Brain pericyte (primary cell): ENCODE data around the gene KCNMA1.

Experiments used
- DNase-seq: peaks from one replicate; pipeline ENCODE4 v3.0.0-alpha.2; 2012; ENCODE audit warnings: low read depth, low spot score

KCNMA1 gene

DNA sequence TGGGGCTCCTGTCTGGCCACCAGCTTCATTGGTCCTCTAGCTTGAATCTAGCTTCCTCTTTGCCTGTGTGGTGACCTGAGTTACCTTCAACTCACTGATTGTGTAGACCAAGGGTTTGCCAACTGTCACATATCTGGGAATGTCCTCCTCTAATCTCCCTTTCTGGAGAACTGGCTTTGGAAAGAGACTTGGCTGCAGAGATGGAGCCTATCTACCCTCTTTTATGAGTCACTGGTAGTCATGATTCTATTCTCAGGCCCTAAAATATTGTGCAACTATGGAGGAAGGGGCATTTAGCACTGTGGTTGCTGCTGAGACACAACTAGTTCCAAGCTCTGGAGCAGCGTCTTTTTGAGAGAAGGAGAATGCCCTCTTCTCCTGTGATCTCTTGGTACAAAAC is 691.3 kb downstream of the KCNMA1 start:
- DNase-seq, result no peak

DNA sequence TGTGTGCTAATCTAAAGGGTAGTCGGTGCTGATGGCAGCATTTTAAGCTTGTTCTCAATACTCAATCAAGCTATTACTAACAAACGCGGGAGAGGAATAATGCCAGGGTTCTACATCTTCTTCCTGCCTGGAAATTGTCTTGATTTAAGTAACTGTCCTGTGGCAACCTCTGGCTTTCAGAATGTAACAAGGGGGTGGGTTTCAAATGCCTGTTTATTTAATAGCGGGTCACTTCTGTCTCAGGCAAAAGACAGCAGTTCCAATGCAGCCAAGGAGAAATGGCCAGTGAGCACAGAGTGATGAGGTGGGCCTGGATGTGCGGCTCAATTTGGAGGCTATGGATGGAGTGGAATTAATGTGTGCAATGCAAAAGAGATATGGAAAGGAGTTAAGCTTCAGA is 692.4 kb downstream of the KCNMA1 start:
- no peak for DNase-seq

- no peak for DNase-seq
Observed at GRCh38 chr10:76944640-76945039, 693.0 kb downstream of the KCNMA1 start.

- no peak for DNase-seq
Observed at GRCh38 chr10:76942628-76943416, 694.8 kb downstream of the KCNMA1 start.

DNA sequence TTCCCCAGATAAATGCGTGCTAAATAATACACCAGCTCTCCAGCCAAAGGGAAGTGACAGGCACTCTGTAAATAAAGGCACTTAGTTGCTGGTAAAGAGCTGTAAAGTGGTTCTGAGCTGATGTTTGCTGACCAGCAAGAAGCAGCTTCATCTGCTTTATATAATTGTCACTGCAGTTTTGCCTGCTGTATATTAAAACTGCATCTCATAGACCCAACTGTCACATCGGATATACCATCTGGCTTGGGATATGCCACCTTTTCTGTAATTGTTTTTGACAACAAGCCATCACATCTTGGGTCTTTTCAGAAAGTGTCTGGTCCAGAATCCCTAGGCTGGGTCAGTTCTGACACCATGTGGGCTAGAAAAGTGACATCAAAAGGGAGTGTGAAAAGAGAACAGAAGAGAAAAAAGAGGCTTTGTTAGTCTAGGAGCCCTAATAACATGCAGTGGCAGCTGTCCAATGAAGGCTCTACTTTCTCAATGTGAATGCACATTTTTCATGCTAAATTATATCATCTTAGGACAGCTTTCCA is 697.6 kb downstream of the KCNMA1 start:
- DNase-seq, result no peak

DNA sequence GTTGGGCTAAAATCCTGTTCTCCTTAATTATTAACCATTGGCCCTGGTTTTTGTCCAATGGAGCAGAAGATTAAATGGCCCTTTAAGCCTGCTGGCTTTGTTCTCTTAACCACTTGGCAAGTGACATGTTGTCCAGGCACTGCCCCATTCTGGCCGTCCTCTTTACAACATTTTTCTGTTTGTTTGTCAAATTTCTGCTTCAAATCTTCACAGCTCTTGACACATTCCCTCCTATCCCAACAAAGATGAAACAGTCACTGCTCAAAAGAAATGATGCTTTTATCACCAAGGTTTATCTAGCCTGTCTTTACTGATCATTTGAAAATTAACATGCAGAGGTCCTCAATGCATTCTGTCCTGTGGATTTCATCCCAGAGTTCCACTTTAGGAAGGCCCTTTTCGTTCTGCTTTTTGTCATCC is 700.4 kb downstream of the KCNMA1 start:
- DNase-seq, result no peak

- DNase-seq, result no peak
Observed at GRCh38 chr10:76935941-76936613, 701.5 kb downstream of the KCNMA1 start.

DNA sequence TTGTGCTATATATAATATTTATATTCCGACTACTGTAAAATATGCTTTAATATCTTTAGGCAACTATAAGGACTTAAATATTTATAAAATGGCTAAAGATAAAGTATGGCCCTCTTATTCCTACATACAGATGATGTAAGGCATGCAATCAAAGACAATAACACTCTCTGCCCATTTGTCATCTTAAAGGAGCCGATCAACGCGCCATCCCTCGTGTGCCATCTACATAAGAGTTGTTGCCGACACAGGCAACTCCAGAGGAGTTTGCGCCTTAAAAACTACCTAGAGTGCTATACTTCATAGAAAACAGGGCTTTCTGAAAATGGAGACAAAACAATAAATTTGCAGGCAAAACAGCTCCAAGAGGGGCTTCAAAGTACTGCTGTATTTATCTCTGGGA is 709.0 kb downstream of the KCNMA1 start:
- no peak for DNase-seq

DNA sequence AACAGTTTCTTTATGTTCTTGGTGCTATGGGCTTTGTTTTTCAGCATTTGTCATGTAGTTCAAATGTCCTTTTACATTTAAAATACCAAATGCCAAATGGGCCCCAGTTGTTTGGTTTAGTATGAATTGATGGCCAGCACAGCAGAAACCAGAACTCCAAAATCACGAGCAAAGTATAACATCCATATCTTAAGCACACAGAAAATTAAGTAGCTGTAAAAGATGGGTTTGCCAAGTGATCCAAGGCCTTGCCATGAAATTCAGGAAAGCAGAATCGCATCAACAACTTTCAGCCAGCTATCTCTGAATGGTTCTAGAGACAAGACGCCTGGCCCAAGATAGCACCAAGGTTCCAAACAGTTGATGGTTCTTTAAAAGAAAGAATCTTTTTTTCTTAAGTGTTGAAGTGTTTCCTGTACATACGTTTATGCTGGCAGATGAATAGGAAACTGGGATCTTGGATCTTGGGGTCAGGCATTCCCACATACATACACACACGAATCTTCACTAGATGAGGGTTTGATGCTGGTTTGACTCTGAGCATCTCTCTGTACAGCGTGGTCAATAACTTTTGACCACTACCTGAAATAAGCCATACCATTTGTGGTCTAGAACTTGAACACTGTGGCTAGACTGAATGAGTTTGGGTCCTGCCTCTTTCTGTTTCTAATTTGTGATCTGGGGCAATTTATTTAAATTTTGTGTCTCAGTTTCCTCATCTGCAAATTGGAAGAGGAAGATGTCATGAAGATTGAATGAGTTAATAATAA is 711.8 kb downstream of the KCNMA1 start:
- no peak for DNase-seq

DNA sequence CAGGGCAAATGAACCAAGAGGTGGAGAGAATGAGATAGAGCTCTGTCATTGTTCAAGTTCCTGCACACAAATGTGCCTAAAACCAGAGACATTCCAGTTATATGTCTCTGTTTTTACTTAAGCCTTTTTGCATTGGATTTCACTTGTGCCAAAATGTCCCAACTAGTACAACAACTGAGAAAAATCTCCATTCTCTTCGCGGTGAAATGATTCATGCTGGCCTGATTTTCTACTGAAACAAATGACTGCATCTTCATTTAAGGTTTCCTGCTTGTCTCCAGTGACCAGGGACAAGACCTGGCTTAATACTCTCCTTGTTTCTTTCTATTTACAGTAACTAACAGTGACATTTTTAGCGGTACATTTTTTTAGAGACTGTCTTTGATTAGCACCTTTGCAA is 714.9 kb downstream of the KCNMA1 start:
- no peak for DNase-seq

- no peak for DNase-seq
Observed at GRCh38 chr10:76921383-76922010, 716.1 kb downstream of the KCNMA1 start.

DNA sequence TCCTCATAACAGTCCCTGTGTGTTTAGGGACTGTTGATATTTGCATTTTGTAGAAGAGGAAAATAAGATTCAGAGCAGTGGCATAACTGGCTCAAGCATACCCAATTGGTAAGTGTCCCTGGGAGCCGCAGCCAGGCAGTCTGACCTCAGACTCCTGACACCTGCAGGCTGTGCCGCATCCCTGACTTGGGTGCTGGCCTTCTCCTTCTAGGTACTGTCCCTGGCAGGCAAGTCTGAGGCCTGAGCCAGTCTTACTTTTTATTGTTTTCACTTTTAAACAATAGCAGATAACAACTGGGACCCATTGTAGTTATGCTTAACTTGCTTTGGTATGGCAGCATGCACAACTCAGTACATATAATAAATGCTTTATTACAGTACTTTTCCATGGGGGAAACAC is 717.0 kb downstream of the KCNMA1 start:
- no peak for DNase-seq

- no peak for DNase-seq
Observed at GRCh38 chr10:76918106-76918505, 719.5 kb downstream of the KCNMA1 start.

GRCh38 chr10:76917071-76917470 is 720.5 kb downstream of the KCNMA1 start:
- no peak for DNase-seq

- no peak for DNase-seq
Observed at GRCh38 chr10:76916536-76916935, 721.1 kb downstream of the KCNMA1 start.

DNA sequence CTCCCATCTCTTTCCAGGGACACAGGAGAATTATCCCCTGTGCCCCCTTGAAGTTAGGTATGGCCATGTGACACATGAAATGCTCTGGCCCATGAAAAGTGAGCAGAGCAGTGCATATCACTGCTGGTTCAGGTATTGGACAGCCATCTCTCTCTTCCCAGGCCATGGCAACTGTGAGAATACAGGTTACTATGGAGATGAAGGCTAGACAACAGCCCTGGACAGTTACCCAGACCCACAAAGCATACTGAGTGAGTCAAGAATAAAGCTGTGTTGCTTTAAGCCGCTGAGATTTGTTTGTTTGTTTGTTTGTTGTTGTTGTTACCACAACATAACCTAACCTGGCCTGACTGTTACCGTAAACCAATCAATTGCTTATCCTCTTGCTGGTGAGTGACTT is 722.3 kb downstream of the KCNMA1 start:
- no peak for DNase-seq

DNA sequence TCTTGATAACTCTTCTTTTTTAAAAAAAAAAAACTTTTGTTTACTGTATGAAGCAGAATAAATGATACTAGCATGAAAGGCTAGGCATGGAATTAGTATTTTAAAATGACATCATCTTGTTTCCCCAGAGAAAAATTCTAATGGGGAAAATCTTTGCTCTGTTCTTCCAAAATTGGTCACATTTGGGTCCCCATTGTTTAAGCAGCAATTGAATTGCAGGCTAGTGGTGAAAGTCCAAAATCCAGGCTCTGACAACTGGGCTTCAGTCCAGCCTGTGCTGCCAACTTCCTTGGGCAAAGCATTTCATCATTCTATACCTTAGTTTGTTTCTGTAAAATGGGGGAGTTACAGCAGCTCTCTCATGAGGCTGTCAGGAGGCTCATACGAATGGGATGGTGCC is 726.4 kb downstream of the KCNMA1 start:
- DNase-seq, result no peak

DNA sequence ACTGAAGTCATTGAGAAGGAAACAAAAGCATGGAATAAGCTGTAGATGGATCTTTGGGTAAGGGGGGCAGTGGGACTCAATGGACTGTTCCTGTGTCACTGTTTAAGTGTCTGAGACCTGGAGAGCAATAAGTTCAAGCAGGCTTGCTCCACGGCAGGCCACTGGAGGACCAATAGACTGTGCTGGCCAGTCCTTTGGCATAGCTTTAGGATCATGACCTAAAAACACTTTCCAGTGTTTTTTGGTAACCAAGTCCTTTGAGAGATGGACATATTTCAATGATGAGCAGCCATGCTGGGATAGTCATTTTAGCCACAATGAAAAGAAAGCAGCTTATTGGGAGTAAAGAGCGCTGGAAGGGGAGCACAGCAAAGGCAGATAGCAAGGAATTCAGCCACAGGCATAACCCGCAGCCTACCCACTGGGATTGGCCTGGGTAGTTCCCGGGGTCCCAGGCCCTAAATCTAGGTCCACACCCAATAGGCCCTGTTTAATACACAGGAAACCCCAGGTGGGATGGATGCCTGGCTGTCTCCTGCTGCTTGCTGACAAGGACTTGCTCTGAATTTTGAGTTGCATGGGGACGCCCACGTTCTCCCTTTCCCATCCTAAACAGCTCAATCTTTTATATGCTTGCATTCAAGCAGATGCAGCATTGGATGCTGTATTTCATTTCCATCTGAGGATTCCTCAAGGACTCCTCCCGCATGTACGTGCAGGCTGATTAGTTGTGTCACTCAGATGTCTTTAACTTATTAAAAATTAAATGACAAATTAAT is 727.2 kb downstream of the KCNMA1 start:
- no peak for DNase-seq

DNA sequence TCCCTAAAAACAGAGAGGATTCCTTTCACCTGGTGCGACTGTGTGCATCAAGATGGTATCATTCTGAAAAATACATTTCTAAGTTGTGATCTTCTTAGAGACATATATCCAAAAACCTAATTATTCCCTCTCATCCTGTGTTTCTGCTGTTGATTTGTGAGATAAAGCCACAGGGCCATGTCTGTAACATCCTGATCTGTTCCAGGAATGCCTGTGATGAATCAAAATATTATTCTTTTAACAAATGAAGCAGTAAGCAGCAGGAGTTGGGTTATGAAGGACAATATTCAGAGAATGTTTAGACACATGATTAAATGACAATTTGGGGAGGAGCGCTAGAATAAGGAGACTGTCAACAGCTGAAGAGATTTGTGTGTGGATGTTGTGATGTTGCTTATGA is 731.4 kb downstream of the KCNMA1 start:
- DNase-seq, result no peak

DNA sequence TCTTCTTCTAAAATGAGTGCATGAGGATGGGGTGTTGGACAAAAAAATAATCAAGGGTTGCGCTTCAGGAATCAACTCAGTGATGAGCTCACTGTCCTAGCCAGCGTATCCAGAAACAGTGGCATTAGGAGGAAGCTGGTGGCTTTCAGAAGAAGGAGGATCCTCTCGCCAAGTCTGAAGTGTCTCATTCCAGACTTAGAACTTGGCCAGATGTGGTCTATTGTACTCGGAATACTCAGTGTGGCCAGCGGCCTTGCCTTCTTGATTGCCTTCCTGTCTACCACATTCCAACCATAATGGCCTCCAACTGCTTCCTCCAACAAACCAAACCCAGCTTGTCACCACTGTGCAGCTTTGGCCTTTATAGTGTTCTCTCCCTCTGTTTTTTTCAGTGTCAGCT is 732.4 kb downstream of the KCNMA1 start:
- DNase-seq, result no peak

GRCh38 chr10:76903387-76903945 is 734.1 kb downstream of the KCNMA1 start:
- DNase-seq, result no peak
